Kasumi-1 (cell line): ENCODE results near the gene MTG1.
A peak's percentile ranks its signal among the peaks of the same experiment; 100 is the strongest.

ENCODE experiments used
- DNase-seq, 2 experiments: peaks; one replicate each; lab custom pipeline; 2025; lab: John Stamatoyannopoulos, UW

MTG1 gene

DNA sequence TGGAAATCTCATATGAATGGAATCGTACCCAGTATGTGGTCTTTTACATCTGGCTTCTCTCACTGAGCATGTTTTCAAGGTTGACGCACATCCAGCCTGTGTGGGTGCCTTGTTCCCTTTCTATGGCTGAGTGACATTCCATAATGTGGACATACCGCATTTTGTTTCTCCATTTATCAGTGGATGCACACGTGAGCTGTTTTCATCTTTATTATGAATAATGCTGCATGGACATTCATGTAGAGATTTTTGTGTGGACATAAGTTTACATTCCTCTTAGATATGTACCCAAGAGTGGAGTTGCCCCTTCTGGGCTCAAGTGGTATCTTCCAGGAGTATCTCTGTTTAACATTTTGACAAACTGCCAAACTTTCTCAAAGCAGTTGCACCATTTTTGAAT lies 58.5 kb downstream of the MTG1 start:
- DNase-seq = no peak

DNA sequence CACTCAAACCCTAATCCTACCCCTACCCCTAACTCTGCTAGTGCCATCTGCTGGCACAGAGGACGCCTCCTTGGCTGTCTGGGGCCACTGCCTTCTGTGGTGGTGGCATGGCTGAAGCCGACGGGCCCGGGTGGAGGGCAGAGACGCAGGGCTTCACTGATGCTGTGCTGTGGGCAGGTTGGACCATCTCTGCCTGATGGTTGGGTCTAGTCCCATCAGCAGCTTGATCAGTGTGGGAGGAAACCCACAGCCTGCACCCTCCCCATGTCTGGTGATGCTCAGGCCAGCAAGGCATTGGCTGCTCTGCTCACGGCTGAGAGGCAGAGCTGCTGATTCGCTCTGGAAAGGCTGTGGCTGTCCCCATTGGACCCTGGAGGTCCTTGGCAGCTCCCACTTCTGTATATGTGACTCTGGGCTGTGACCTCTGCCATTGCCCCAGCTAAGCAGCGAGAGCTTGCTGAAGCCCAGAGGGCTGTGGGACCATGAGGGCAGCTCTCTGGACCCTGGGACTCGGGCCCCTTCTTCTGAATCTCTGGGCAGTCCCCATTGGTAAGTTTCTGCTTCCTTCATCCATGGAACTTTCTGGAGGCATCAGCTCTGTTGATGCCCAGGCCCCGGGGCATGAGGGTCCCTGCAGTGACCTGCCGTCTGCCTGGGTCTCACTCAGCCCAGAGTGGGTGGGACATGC lies 59.7 kb downstream of the MTG1 start, which contains the start of gene SCART1:
Gene SCART1 (plus strand): TSS at position 430 of the 688 bp plus-strand sequence. CDS start 53 bp downstream, at position 483.
- DNase-seq = no peak

GRCh38 chr10:133454204-133454893 lies 60.4 kb downstream of the MTG1 start:
- DNase-seq = no peak

- DNase-seq = peak; percentile 30 to 45
These were observed 61.2 kb downstream of the MTG1 start for GRCh38 chr10:133455196-133455595.

- DNase-seq = no peak
These were observed 61.7 kb downstream of the MTG1 start for GRCh38 chr10:133455611-133456031.

DNA sequence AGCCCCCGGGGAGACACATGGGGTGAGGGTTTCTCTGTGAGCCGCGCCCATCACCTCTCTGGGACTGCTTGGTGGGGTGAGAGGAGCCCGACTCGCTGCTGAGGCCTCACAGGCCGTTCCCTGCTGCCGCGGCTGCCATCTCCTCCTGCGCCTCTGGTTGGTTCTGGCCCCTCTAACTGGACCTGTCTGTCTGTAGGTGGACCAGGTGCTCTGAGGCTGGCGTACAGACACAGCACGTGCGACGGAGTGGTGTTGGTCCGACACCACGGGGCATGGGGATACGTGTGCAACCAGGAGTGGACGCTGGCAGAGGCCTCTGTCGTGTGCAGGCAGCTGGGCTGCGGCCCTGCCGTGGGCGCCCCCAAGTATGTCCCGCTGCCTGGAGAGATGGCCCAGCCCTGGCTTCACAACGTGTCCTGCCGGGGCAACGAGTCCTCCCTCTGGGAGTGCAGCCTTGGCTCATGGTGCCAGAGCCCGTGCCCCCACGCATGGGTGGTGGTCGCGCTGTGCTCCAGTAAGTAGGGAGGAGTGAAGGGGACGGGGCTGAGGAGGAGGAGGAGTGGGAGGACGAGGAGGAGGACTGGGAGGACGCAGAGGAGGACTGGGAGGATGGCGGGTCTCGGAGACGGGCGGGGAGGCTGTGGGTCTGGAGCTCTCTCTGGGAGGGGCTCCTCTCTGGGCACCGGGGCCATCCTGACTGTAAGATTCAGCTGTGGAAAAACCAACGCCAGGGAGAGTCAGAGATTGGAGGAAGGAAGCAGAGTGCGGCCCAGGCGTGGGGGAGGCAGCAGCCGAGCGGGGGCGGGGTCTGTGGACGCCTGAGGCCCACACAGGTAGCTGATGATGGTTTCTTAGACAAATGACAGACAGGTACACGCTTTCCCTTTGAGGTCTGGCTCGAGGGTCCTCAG lies 62.3 kb downstream of the MTG1 start:
- DNase-seq = no peak

- DNase-seq = no peak
These were observed 63.3 kb downstream of the MTG1 start for GRCh38 chr10:133457100-133457841.

DNA sequence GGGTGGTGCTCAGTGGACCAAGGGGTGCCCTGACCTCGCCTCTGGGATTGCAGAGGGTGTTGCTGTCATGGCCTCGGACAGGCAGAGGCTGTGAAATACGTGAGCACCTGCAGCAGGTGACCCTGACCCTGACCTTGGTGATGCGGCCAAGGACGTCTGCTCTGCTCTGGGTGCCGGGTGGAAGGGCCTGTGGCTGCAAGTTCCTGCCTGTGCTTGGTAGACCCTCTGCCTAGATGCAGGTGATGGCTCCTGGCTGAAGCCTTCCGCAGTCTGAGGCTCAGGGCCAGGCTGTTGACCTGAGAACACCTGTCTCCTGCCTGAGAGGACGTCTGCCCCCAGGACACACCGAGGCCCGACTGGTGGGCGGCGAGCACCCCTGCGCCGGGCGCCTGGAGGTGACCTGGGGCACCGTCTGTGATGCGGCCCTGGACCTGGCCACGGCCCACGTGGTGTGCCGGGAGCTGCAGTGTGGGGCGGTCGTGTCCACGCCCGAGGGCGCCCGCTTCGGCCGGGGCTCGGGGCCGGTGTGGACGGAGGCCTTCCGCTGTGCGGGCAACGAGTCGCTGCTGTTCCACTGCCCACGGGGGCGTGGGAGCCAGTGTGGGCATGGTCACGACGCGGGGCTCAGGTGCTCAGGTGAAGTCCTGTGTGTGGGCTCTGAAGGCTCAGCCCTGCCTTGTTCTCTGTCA lies 64.2 kb downstream of the MTG1 start:
- DNase-seq = no peak

- DNase-seq = no peak
These were observed 64.9 kb downstream of the MTG1 start for GRCh38 chr10:133458710-133459453.

DNA sequence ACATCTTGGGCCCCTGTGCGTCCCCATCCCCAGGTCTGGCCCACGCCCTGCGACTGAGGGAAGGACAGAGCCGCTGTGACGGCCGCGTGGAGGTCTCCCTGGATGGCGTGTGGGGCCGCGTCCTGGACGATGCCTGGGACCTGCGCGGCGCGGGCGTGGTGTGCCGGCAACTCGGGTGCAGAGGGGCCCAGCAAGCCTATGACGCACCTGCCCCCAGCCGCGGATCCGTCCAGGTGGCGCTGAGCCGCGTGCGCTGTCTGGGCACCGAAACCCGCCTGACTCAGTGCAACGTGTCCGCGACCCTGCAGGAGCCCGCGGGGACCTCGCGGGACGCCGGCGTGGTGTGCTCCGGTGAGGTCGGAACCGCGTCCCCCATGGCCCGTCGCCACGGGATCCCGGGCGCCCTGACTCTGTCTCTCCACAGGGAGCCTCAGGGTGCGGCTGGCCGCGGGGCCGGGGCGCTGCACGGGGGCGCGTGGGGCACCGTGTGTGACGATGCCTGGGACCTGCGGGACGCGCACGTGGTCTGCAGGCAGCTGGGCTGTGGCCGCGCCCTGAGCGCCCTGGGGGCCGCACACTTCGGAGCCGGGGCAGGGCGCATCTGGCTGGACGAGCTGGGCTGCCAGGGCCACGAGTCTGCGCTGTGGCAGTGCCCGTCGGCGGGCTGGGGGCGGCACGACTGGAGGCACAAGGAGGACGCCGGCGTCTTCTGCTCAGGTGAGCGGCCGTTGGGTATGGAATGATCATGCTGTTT lies 65.7 kb downstream of the MTG1 start:
- no peak for DNase-seq

DNA sequence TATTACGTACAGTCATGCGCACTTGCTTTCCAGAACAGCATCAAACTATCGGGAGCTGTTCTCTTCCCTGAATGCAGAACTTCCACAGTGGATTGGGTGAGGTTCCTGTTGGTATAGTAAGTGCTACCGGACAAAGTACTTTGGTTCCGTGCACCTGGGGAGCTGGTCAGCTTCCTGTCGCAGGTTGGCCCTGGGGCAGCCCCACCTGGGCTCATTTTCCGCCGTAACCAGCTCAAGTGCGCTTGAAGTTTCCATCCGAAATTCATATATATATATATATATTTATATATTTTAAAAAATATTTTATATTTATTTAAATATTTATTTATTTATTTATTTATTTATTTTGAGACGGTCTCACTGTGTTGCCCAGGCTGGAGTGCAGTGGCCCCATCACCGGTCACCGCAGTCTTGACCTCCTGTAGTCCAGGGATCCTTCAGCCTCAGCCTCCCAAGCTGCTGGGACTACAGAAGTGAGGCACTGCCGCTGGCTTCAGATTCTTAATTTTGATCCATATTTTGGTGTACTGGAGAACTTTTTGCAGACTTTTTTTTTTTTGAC lies 66.3 kb downstream of the MTG1 start:
- no peak for DNase-seq

GRCh38 chr10:133461027-133461426 lies 67.1 kb downstream of the MTG1 start:
- DNase-seq = no peak

DNA sequence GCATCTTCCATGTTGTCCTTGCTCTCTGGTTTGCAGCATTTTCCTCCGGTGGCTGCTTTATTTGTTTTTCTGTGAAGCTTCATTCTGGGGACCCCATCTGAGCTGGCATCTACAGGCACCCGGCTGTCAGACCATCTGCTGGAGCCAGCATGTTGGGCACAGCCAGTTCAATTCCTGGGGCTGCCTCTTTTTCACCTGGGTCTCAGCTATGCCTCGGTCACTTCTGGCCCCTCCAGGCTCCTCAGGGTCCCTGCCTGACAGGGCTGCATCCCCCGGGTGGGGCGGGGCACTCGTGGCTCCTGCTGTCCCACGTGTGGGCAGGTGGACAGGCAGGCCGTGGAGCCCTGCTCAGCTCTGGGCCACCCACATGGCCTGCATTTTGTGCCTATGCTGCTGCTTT lies 67.9 kb downstream of the MTG1 start:
- DNase-seq = no peak

- no peak for DNase-seq
These were observed 68.8 kb downstream of the MTG1 start for GRCh38 chr10:133462512-133463305.

- no peak for DNase-seq
These were observed 70.7 kb downstream of the MTG1 start for GRCh38 chr10:133464582-133465031.

GRCh38 chr10:133465191-133465949 lies 71.4 kb downstream of the MTG1 start:
- no peak for DNase-seq

DNA sequence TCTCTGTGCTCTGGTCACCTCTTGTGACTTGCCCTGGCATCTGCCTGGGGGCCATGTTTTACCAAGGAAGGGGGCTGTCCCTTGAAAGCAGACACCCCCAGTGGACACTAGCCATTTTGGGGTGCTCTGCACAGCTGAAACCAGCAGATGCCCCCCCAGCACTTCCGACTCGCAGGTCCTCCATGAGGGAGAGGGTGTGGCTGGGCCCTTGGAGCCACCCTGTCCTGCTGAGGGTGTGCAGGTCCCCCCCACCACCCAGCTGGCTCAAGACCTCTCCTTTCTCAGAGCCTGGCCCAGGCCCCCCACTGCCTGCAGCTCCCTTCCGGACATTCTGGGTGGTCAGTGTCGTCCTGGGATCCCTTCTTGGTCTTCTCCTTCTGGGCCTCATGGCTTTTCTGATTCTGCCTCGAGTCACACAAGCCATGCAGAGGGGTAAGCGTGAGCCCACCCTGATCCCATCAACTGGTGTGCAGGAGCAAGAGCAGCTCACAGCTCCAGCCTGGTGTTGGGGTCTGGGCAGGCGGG lies 72.1 kb downstream of the MTG1 start:
- no peak for DNase-seq
